ENCODE measurements around the gene SPATA22.
"Not testable (repeated sequence)": the region's sequence is repeated elsewhere in the genome, so short reads cannot be mapped to it uniquely, and the experiment has no call there.

The SPATA22 gene

GRCh38 chr17:3474212-3474611, 2.6 kb upstream of the SPATA22 start:
- DNase-seq (ENCODE audit: low read depth), result no peak

GRCh38 chr17:3472137-3472536, 518 bp upstream of the SPATA22 start:
- no peak for DNase-seq (ENCODE audit: low read depth)

GRCh38 chr17:3469529-3469928, 2.1 kb downstream of the SPATA22 start:
- no peak for DNase-seq (ENCODE audit: low read depth)

GRCh38 chr17:3466355-3466754, 5.3 kb downstream of the SPATA22 start:
- not testable (repeated sequence) for DNase-seq (ENCODE audit: low read depth)

GRCh38 chr17:3448059-3448665, 23.5 kb downstream of the SPATA22 start:
- no peak for DNase-seq (ENCODE audit: low read depth)

- DNase-seq (ENCODE audit: low read depth), result no peak
Measured at GRCh38 chr17:3447625-3448024, 24.0 kb downstream of the SPATA22 start.

GRCh38 chr17:3440451-3440850, 31.2 kb downstream of the SPATA22 start:
- no peak for DNase-seq (ENCODE audit: low read depth)

GRCh38 chr17:3438368-3438767, 33.3 kb downstream of the SPATA22 start:
- DNase-seq (ENCODE audit: low read depth), result no peak

GRCh38 chr17:3433741-3434140, 37.9 kb downstream of the SPATA22 start, which contains the start of gene OR1E2:
Gene OR1E2 (minus strand): TSS chr17:3433841. CDS start chr17:3433841, 0 bp downstream.
- DNase-seq (ENCODE audit: low read depth), result no peak

GRCh38 chr17:3433215-3433614, 38.4 kb downstream of the SPATA22 start:
- peak; percentile 14 for DNase-seq (ENCODE audit: low read depth)

GRCh38 chr17:3418222-3418621, 53.4 kb downstream of the SPATA22 start:
- no peak for DNase-seq (ENCODE audit: low read depth)

GRCh38 chr17:3415610-3416009, 56.0 kb downstream of the SPATA22 start:
- no peak for DNase-seq (ENCODE audit: low read depth)

- not testable (repeated sequence) for DNase-seq (ENCODE audit: low read depth)
Measured at GRCh38 chr17:3412216-3412615, 59.4 kb downstream of the SPATA22 start.

- DNase-seq (ENCODE audit: low read depth), result no peak
Measured at GRCh38 chr17:3411070-3411469, 60.5 kb downstream of the SPATA22 start, which contains the start of gene OR3A3. Gene OR3A3 (plus strand): TSS chr17:3411370.

- not testable (repeated sequence) for DNase-seq (ENCODE audit: low read depth)
Measured at GRCh38 chr17:3403856-3404255, 67.8 kb downstream of the SPATA22 start.

GRCh38 chr17:3401786-3402185, 69.8 kb downstream of the SPATA22 start:
- no peak for DNase-seq (ENCODE audit: low read depth)

- DNase-seq (ENCODE audit: low read depth), result no peak
Measured at GRCh38 chr17:3400055-3400454, 71.6 kb downstream of the SPATA22 start.

GRCh38 chr17:3398310-3398709, 73.3 kb downstream of the SPATA22 start, which contains the start of gene OR1E1:
Gene OR1E1 (minus strand): TSS chr17:3398410. CDS start chr17:3398410, 0 bp downstream.
- no peak for DNase-seq (ENCODE audit: low read depth)

- DNase-seq (ENCODE audit: low read depth), result not testable (repeated sequence)
Measured at GRCh38 chr17:3397801-3398200, 73.8 kb downstream of the SPATA22 start.
